HCT116 (cell line): ENCODE results near the gene MSMB. TPM values are rescaled to one million over a fixed set of nuclear protein-coding genes. Genes with fewer than 3 reads are reported as not detected.

ENCODE experiments used
- ATAC-seq: fragments of 200-7000 bp; cut with Tn5 transposase; 2 replicates; pipeline ENCODE4 v1.9.1; 2020; ENCODE audit warnings: mild to moderate bottlenecking, moderate library complexity
- BruUV-seq: library from RNA; stranded (reverse); fragments of 400-500 nt; replicated peaks from 2 replicates; lab custom pipeline; 2021; lab: Mats Ljungman, UMichigan
- CTCF ChIA-PET: fragments of 300-600 bp; sonication (Branson Sonifier 250); formaldehyde crosslinking; loops from one replicate; lab custom pipeline; 2021; ENCODE audit warnings: antibody characterized with exemption; lab: Charles Lee
- POLR2A ChIA-PET: fragments of 300-600, 350-600 bp; sonication (Branson Sonifier 250); formaldehyde crosslinking; loops from one replicate; lab custom pipeline; 2021; ENCODE audit warnings: antibody characterized with exemption; lab: Charles Lee
- RAD21 ChIA-PET, 2 experiments: fragments of 300-600 bp; sonication (Branson Sonifier 250); formaldehyde crosslinking; loops; one replicate each; lab custom pipeline; 2023; ENCODE audit warnings: low total read pairs in 2 of 2; ENCODE audit not compliant: uncharacterized antibody in 2 of 2, unreplicated experiment in 2 of 2, low non-redundant PET in 1 of 2; lab: Charles Lee
- DNase-seq: peaks from one replicate; pipeline ENCODE4 v3.0.0-alpha.2; 2010; ENCODE audit warnings: low read depth, low spot score
- H2AFZ ChIP-seq: fragments of 200-600 bp; shearing (Covaris generic), sonication (generic); 2 replicates; pipeline ENCODE4 v1.6.1; 2017; ENCODE audit warnings: low read depth, mixed run types, mixed read lengths, antibody characterized with exemption, low read length; ENCODE audit not compliant: poor library complexity, severe bottlenecking
- H3K27ac ChIP-seq: 2 replicates; pipeline ENCODE4 v1.5.1; 2012; ENCODE audit warnings: low read depth, low read length
- H3K27me3 ChIP-seq: fragments of 200-600 bp; sonication (generic); 2 replicates; pipeline ENCODE4 v1.6.1; 2016; ENCODE audit warnings: mixed run types, low read length, mixed read lengths; ENCODE audit not compliant: insufficient read depth
- H3K36me3 ChIP-seq, 2 experiments: fragments of 200-500 bp in 1 of 2; fragments of 200-600 bp in 1 of 2; sonication (Bioruptor generic) in 1 of 2; sonication (generic) in 1 of 2; 2 replicates each; pipeline versions ENCODE4 v1.5.1 to v1.6.1; 2014 to 2016; ENCODE audit warnings: low read length in 2 of 2, inconsistent platforms in 1 of 2, mixed read lengths in 1 of 2, mixed run types in 1 of 2; ENCODE audit not compliant: insufficient read depth in 2 of 2, control insufficient read depth in 1 of 2
- H3K4me1 ChIP-seq, 2 experiments: fragments of 200-600 bp in 1 of 2; sonication (generic) in 1 of 2; 2 replicates each; pipeline versions ENCODE4 v1.5.1 to v1.6.1; 2012 to 2017; ENCODE audit warnings: low read length in 2 of 2, inconsistent platforms in 1 of 2, mild to moderate bottlenecking in 1 of 2, mixed read lengths in 1 of 2, mixed run types in 1 of 2, moderate library complexity in 1 of 2; ENCODE audit not compliant: insufficient read depth in 2 of 2, control insufficient read depth in 1 of 2
- H3K4me2 ChIP-seq: fragments of 200-600 bp; sonication (generic); 2 replicates; pipeline ENCODE4 v1.6.1; 2017; ENCODE audit warnings: mixed run types, low read length, mixed read lengths
- H3K4me3 ChIP-seq, 2 experiments: fragments of 200-600 bp in 1 of 2; sonication (generic) in 1 of 2; replicated peaks in 1 of 2; 2 replicates each; pipeline ENCODE4 v1.5.1; 2011 to 2016; ENCODE audit warnings: low read length in 2 of 2, control low read depth in 1 of 2, low read depth in 1 of 2, mild to moderate bottlenecking in 1 of 2, mixed read lengths in 1 of 2, mixed run types in 1 of 2
- H3K79me2 ChIP-seq: fragments of 200-600 bp; sonication (generic); 2 replicates; pipeline ENCODE4 v1.6.1; 2017; ENCODE audit warnings: mild to moderate bottlenecking, mixed run types, low read length, moderate library complexity, mixed read lengths; ENCODE audit not compliant: insufficient read depth
- H3K9ac ChIP-seq: fragments of 200-600 bp; sonication (generic); 2 replicates; pipeline ENCODE4 v1.6.1; 2016; ENCODE audit warnings: low read length, mixed read lengths
- H3K9me2 ChIP-seq: fragments of 200-600 bp; sonication (generic), shearing (Covaris generic); 2 replicates; pipeline ENCODE4 v1.6.1; 2017; ENCODE audit warnings: mixed run types, mild to moderate bottlenecking, moderate library complexity; ENCODE audit not compliant: insufficient read depth
- H3K9me3 ChIP-seq, 2 experiments: fragments of 200-500 bp in 1 of 2; fragments of 200-600 bp in 1 of 2; sonication (Bioruptor generic) in 1 of 2; sonication (generic) in 1 of 2; 2 replicates each; pipeline ENCODE4 v1.6.1; 2014 to 2017; ENCODE audit warnings: low read length in 2 of 2, mixed read lengths in 2 of 2, inconsistent platforms in 1 of 2, low read depth in 1 of 2, mild to moderate bottlenecking in 1 of 2, mixed run types in 1 of 2, moderate library complexity in 1 of 2; ENCODE audit not compliant: control insufficient read depth in 1 of 2, insufficient read depth in 1 of 2
- H4K20me1 ChIP-seq: fragments of 200-600 bp; sonication (generic), shearing (Covaris generic); 2 replicates; pipeline ENCODE4 v1.6.1; 2017; ENCODE audit warnings: mixed run types, mild to moderate bottlenecking, moderate library complexity; ENCODE audit not compliant: insufficient read depth
- CBX3 ChIP-seq: IDR thresholded peaks from 2 replicates; pipeline ENCODE4 v1.6.1; 2012; ENCODE audit warnings: low read depth
- CEBPB ChIP-seq: IDR thresholded peaks from 2 replicates; pipeline ENCODE4 v1.6.1; 2012; ENCODE audit warnings: low read depth
- EGR1 ChIP-seq: IDR thresholded peaks from 2 replicates; pipeline ENCODE4 v1.6.1; 2012; ENCODE audit warnings: low read depth
- ELF1 ChIP-seq: IDR thresholded peaks from 2 replicates; pipeline ENCODE4 v1.6.1; 2012; ENCODE audit warnings: low read depth, borderline replicate concordance
- EZH2 ChIP-seq: fragments of 200-600 bp; sonication (generic); IDR thresholded peaks from 2 replicates; pipeline ENCODE4 v1.6.1; 2017; ENCODE audit warnings: antibody characterized with exemption, mixed run types
- FOSL1 ChIP-seq: IDR thresholded peaks from 2 replicates; pipeline ENCODE4 v1.6.1; 2012; ENCODE audit warnings: low read depth
- JUND ChIP-seq: IDR thresholded peaks from 2 replicates; pipeline ENCODE4 v1.6.1; 2012
- POLR2A ChIP-seq: IDR thresholded peaks from 2 replicates; pipeline ENCODE4 v1.7.0; 2011; ENCODE audit warnings: borderline replicate concordance; ENCODE audit not compliant: insufficient read depth, insufficient read length; ENCODE audit errors: extremely low read depth
- RAD21 ChIP-seq: IDR thresholded peaks from 2 replicates; pipeline ENCODE4 v1.6.1; 2012; ENCODE audit warnings: low read depth, mild to moderate bottlenecking
- SIN3A ChIP-seq: IDR thresholded peaks from 2 replicates; pipeline ENCODE4 v1.6.1; 2012; ENCODE audit warnings: low read depth
- SP1 ChIP-seq: IDR thresholded peaks from 2 replicates; pipeline ENCODE4 v1.6.1; 2012; ENCODE audit warnings: low read depth
- SRF ChIP-seq: IDR thresholded peaks from 2 replicates; pipeline ENCODE4 v1.6.1; 2012; ENCODE audit warnings: low read depth
- YY1 ChIP-seq: IDR thresholded peaks from 2 replicates; pipeline ENCODE4 v1.6.1; 2011; ENCODE audit warnings: low read length, low read depth, moderate library complexity, mild to moderate bottlenecking; ENCODE audit not compliant: insufficient replicate concordance; ENCODE audit errors: extremely low read depth
- ZFX ChIP-seq: fragments of 450-650 bp; IDR thresholded peaks from 2 replicates; pipeline ENCODE4 v1.6.1; 2017
- ZNF274 ChIP-seq: fragments of 200-500 bp; sonication (Bioruptor generic); IDR thresholded peaks from 2 replicates; pipeline ENCODE4 v1.6.1; 2014; ENCODE audit warnings: mild to moderate bottlenecking, low read depth, low read length, inconsistent platforms
- intact Hi-C: fragments of 100-400 bp; cut with micrococcal nuclease; formaldehyde crosslinking; loops from 2 replicates; pipeline ENCODE4 v1.10.0; 2022
- total RNA-seq: library from RNA; stranded (reverse); gene quantifications from one replicate; pipeline ENCODE4 v1.2.1, GENCODE V29; 2021; ENCODE audit not compliant: unreplicated experiment
- TF ChIP-seq, protein P1 (sequence below): IDR thresholded peaks from 2 replicates; pipeline ENCODE4 v1.6.1; 2011; ENCODE audit warnings: mild to moderate bottlenecking, low read length, moderate library complexity; ENCODE audit not compliant: insufficient replicate concordance; ENCODE audit errors: extremely low read depth
- TF ChIP-seq, protein P2 (sequence below), 3 experiments: fragments of 200-600 bp in 1 of 3; sonication (generic) in 1 of 3; IDR thresholded peaks in 2 of 3; conservative IDR thresholded peaks in 1 of 3; 2 replicates each; pipeline ENCODE4 v1.5.1; 2012 to 2017; ENCODE audit warnings: low read depth in 2 of 3, low read length in 2 of 3, antibody characterized with exemption in 1 of 3, borderline replicate concordance in 1 of 3, control low read depth in 1 of 3, mild to moderate bottlenecking in 1 of 3, mixed read lengths in 1 of 3, mixed run types in 1 of 3, moderate library complexity in 1 of 3; ENCODE audit not compliant: insufficient read depth in 1 of 3
- TF ChIP-seq, protein P3 (sequence below): IDR thresholded peaks from 2 replicates; pipeline ENCODE4 v1.6.1; 2012; ENCODE audit warnings: low read depth
- TF ChIP-seq, protein P4 (sequence below): IDR thresholded peaks from 2 replicates; pipeline ENCODE4 v1.6.1; 2012

Gene MSMB
- total RNA-seq, 1 experiment from 2014 or later = not detected

DNA sequence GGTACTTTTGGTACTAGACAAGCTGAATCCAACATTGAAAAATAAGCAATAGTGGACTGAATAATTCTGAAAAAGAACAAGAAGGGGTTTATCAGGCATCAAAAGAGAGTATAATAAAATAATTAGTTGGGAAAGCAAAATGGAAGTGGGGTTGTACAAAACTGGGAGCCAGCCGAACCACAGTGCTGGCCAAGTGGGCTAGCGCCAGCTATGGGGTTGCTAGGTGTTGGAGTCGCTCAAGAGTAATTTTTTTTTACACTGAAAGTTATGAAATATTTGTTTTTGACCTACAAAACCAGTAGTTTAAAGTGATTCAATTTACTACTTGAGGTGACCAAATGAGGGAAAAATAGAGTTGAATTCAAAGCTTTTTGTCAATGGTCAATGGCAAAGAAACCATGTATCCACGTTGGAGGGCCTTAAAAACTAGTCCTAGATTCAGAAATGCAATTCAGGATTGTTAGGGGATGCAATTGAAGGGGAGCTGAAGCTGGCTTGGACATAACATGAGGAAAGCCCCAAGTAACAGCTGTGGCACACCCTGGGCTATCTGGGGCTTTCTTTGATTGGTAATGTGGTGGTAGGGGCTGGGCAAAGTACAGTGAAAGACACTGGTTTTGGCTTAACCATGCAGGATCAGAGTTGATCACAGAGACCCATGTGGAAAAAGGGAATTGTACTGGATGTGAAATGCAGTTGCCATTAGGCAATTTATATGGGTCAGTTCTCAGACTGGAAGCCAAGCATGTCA, 28.3 kb upstream of the MSMB start:
- Histone ChIP-seq H3K9ac (no peak overlapping the region), H3K4me1 (no peaks in the 10 kb centered on the region), H3K9me3 (no peaks in the 10 kb centered on the region), H3K27me3 (no peaks in the 10 kb centered on the region), H3K27ac (no peak overlapping the region), H3K79me2 (no peaks in the 10 kb centered on the region), H3K4me2 (no peak overlapping the region), H2AFZ (no peak overlapping the region), H3K36me3 (no peaks in the 10 kb centered on the region), H3K4me3 (no peak overlapping the region), H4K20me1 (no peaks in the 10 kb centered on the region), H3K9me2 (no peaks in the 10 kb centered on the region)
- no peak for ATAC-seq
- intact Hi-C loops = no loop called here
- CTCF ChIA-PET = no interaction called here
- no peak for DNase-seq
- POLR2A ChIA-PET = no interaction called here
- no peak for TF ChIP-seq YY1
- no peak for TF ChIP-seq CEBPB
- no peak for TF ChIP-seq SIN3A
- no peak for TF ChIP-seq FOSL1
- TF ChIP-seq, protein P1, sequence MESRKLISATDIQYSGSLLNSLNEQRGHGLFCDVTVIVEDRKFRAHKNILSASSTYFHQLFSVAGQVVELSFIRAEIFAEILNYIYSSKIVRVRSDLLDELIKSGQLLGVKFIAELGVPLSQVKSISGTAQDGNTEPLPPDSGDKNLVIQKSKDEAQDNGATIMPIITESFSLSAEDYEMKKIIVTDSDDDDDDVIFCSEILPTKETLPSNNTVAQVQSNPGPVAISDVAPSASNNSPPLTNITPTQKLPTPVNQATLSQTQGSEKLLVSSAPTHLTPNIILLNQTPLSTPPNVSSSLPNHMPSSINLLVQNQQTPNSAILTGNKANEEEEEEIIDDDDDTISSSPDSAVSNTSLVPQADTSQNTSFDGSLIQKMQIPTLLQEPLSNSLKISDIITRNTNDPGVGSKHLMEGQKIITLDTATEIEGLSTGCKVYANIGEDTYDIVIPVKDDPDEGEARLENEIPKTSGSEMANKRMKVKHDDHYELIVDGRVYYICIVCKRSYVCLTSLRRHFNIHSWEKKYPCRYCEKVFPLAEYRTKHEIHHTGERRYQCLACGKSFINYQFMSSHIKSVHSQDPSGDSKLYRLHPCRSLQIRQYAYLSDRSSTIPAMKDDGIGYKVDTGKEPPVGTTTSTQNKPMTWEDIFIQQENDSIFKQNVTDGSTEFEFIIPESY = no peak
- TF ChIP-seq POLR2A = no peak
- TF ChIP-seq, protein P2, sequence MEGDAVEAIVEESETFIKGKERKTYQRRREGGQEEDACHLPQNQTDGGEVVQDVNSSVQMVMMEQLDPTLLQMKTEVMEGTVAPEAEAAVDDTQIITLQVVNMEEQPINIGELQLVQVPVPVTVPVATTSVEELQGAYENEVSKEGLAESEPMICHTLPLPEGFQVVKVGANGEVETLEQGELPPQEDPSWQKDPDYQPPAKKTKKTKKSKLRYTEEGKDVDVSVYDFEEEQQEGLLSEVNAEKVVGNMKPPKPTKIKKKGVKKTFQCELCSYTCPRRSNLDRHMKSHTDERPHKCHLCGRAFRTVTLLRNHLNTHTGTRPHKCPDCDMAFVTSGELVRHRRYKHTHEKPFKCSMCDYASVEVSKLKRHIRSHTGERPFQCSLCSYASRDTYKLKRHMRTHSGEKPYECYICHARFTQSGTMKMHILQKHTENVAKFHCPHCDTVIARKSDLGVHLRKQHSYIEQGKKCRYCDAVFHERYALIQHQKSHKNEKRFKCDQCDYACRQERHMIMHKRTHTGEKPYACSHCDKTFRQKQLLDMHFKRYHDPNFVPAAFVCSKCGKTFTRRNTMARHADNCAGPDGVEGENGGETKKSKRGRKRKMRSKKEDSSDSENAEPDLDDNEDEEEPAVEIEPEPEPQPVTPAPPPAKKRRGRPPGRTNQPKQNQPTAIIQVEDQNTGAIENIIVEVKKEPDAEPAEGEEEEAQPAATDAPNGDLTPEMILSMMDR (IDR thresholded peaks at IDR 0.05 in 2 of 3, conservative IDR thresholded peaks at IDR 0.05 in 1 of 3; ENCODE audit: borderline replicate concordance in 1 of 3, insufficient read depth in 1 of 3, low read depth in 2 of 3, low read length in 2 of 3) = no peak
- no peak for TF ChIP-seq SP1
- no peak for TF ChIP-seq JUND
- no peak for TF ChIP-seq EZH2
- TF ChIP-seq CBX3 = no peak
- TF ChIP-seq, protein P3, sequence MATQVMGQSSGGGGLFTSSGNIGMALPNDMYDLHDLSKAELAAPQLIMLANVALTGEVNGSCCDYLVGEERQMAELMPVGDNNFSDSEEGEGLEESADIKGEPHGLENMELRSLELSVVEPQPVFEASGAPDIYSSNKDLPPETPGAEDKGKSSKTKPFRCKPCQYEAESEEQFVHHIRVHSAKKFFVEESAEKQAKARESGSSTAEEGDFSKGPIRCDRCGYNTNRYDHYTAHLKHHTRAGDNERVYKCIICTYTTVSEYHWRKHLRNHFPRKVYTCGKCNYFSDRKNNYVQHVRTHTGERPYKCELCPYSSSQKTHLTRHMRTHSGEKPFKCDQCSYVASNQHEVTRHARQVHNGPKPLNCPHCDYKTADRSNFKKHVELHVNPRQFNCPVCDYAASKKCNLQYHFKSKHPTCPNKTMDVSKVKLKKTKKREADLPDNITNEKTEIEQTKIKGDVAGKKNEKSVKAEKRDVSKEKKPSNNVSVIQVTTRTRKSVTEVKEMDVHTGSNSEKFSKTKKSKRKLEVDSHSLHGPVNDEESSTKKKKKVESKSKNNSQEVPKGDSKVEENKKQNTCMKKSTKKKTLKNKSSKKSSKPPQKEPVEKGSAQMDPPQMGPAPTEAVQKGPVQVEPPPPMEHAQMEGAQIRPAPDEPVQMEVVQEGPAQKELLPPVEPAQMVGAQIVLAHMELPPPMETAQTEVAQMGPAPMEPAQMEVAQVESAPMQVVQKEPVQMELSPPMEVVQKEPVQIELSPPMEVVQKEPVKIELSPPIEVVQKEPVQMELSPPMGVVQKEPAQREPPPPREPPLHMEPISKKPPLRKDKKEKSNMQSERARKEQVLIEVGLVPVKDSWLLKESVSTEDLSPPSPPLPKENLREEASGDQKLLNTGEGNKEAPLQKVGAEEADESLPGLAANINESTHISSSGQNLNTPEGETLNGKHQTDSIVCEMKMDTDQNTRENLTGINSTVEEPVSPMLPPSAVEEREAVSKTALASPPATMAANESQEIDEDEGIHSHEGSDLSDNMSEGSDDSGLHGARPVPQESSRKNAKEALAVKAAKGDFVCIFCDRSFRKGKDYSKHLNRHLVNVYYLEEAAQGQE = no peak
- no peak for TF ChIP-seq ELF1
- no peak for TF ChIP-seq RAD21
- TF ChIP-seq ZFX = no peak
- no peak for TF ChIP-seq SRF
- TF ChIP-seq, protein P4, sequence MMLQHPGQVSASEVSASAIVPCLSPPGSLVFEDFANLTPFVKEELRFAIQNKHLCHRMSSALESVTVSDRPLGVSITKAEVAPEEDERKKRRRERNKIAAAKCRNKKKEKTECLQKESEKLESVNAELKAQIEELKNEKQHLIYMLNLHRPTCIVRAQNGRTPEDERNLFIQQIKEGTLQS = no peak
- TF ChIP-seq ZNF274 = no peak
- no peak for TF ChIP-seq EGR1
- RAD21 ChIA-PET = no interaction called here
- BruUV-seq = no TSS peak
